HG03175 (cell line): ENCODE results near the gene ARHGAP24.
"Not testable (repeated sequence)": the region's sequence is repeated elsewhere in the genome, so short reads cannot be mapped to it uniquely, and the experiment has no call there.

ENCODE experiments used
- ATAC-seq: cut with Tn5 transposase; IDR thresholded peaks from one replicate; pipeline ENCODE4 v1.9.1; 2021; ENCODE audit warnings: mild to moderate bottlenecking, moderate library complexity; ENCODE audit not compliant: unreplicated experiment

ARHGAP24 gene

GRCh38 chr4:85482010-85482738 is 7.2 kb downstream of the ARHGAP24 start:
- no peak for ATAC-seq

- no peak for ATAC-seq
Observed at GRCh38 chr4:85486425-85487086, 11.6 kb downstream of the ARHGAP24 start.

GRCh38 chr4:85488416-85488815 is 13.5 kb downstream of the ARHGAP24 start:
- no peak for ATAC-seq

GRCh38 chr4:85489273-85489981 is 14.5 kb downstream of the ARHGAP24 start:
- ATAC-seq, result no peak

- peak; percentile 62 for ATAC-seq
Observed at GRCh38 chr4:85491527-85491926, 16.6 kb downstream of the ARHGAP24 start.

- no peak for ATAC-seq
Observed at GRCh38 chr4:85492336-85492735, 17.4 kb downstream of the ARHGAP24 start.

GRCh38 chr4:85495621-85496020 is 20.7 kb downstream of the ARHGAP24 start:
- ATAC-seq, result no peak

GRCh38 chr4:85496126-85496849 is 21.3 kb downstream of the ARHGAP24 start:
- ATAC-seq, result no peak

GRCh38 chr4:85496933-85497332 is 22.0 kb downstream of the ARHGAP24 start:
- no peak for ATAC-seq

- ATAC-seq, result peak; percentile 98
Observed at GRCh38 chr4:85498068-85498733, 23.3 kb downstream of the ARHGAP24 start.

GRCh38 chr4:85499573-85499972 is 24.6 kb downstream of the ARHGAP24 start:
- ATAC-seq, result no peak

- no peak for ATAC-seq
Observed at GRCh38 chr4:85500110-85500867, 25.3 kb downstream of the ARHGAP24 start.

GRCh38 chr4:85501145-85501544 is 26.2 kb downstream of the ARHGAP24 start:
- not testable (repeated sequence) for ATAC-seq

GRCh38 chr4:85508654-85509053 is 33.7 kb downstream of the ARHGAP24 start:
- ATAC-seq, result no peak

GRCh38 chr4:85509882-85510631 is 35.1 kb downstream of the ARHGAP24 start:
- ATAC-seq, result no peak

- no peak for ATAC-seq
Observed at GRCh38 chr4:85510632-85510984, 35.7 kb downstream of the ARHGAP24 start.

GRCh38 chr4:85512446-85513205 is 37.7 kb downstream of the ARHGAP24 start:
- ATAC-seq, result no peak

- no peak for ATAC-seq
Observed at GRCh38 chr4:85514117-85514516, 39.2 kb downstream of the ARHGAP24 start.

GRCh38 chr4:85514783-85515182 is 39.8 kb downstream of the ARHGAP24 start:
- no peak for ATAC-seq
